ENCODE results near the gene INSYN1.
"Not testable (repeated sequence)": the region's sequence is repeated elsewhere in the genome, so short reads cannot be mapped to it uniquely, and the experiment has no call there.

Gene INSYN1

GRCh38 chr15:73711526-73711925 lies 41.6 kb downstream of the INSYN1 start:
- TF ChIP-seq, protein P1, sequence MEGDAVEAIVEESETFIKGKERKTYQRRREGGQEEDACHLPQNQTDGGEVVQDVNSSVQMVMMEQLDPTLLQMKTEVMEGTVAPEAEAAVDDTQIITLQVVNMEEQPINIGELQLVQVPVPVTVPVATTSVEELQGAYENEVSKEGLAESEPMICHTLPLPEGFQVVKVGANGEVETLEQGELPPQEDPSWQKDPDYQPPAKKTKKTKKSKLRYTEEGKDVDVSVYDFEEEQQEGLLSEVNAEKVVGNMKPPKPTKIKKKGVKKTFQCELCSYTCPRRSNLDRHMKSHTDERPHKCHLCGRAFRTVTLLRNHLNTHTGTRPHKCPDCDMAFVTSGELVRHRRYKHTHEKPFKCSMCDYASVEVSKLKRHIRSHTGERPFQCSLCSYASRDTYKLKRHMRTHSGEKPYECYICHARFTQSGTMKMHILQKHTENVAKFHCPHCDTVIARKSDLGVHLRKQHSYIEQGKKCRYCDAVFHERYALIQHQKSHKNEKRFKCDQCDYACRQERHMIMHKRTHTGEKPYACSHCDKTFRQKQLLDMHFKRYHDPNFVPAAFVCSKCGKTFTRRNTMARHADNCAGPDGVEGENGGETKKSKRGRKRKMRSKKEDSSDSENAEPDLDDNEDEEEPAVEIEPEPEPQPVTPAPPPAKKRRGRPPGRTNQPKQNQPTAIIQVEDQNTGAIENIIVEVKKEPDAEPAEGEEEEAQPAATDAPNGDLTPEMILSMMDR (IDR thresholded peaks at IDR 0.05; ENCODE audit: borderline replicate concordance, control extremely low read depth, extremely low read depth, insufficient read depth, missing control alignments): no peak
- no peak for DNase-seq (ENCODE audit: low spot score)
- in situ Hi-C loops (cut with MboI; ENCODE audit: low sequenced_read_pairs, unreplicated experiment): no loop called here

DNA sequence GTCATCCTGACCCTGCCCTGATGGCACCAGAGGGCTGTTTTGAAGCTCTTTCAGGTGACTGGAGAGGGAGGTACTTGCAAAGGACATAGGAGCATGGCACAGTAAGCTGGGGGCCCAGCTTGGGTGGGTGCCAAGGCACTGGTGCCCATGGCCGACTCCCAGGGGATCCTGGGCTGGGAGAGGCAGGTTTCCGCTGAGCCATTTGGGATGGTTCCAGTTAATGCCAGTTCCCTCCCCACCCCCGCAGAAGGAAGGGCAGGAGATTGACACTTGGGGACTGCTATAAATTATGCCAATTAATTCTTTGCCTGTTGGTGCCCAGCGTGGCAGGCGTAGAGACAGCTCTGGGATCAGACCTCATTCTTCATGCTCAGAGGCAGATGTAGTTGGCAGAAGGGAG lies 42.8 kb downstream of the INSYN1 start:
- no peak for DNase-seq (ENCODE audit: low spot score)
- in situ Hi-C loops (cut with MboI; ENCODE audit: low sequenced_read_pairs, unreplicated experiment): no loop called here

GRCh38 chr15:73709686-73710085 lies 43.5 kb downstream of the INSYN1 start:
- in situ Hi-C loops (cut with MboI; ENCODE audit: low sequenced_read_pairs, unreplicated experiment): no loop called here
- TF ChIP-seq, protein P1 (IDR thresholded peaks at IDR 0.05; ENCODE audit: borderline replicate concordance, control extremely low read depth, extremely low read depth, insufficient read depth, missing control alignments): no peak
- no peak for DNase-seq (ENCODE audit: low spot score)

More for the DNA sequence above, 42.8 kb downstream of the INSYN1 start:
- TF ChIP-seq, protein P1 (IDR thresholded peaks at IDR 0.05; ENCODE audit: borderline replicate concordance, control extremely low read depth, extremely low read depth, insufficient read depth, missing control alignments): no peak

- TF ChIP-seq, protein P1 (IDR thresholded peaks at IDR 0.05; ENCODE audit: borderline replicate concordance, control extremely low read depth, extremely low read depth, insufficient read depth, missing control alignments): no peak
- in situ Hi-C loops (cut with MboI; ENCODE audit: low sequenced_read_pairs, unreplicated experiment): no loop called here
- no peak for DNase-seq (ENCODE audit: low spot score)
Measured at GRCh38 chr15:73709241-73709640, 43.9 kb downstream of the INSYN1 start.

DNA sequence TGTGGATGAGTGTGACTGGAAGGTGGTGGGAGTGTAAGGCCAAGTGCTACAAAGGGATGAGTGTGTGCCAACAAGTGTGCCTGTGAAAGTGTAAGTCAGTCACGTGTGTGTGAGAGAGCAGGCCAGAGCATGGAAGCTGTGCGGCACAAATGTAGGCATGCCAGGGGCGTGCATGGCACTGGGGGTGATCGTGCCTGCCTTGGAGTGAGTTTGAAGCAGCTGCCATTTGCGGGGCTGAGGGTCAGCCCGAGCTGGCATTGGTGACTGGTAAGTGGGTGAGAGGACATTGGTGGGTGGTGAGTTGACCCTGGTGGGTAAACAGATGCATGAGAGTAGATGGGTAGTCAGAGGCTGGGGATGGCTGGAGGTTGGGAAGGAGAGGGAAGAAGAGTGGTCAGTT lies 44.5 kb downstream of the INSYN1 start:
- in situ Hi-C loops (cut with MboI; ENCODE audit: low sequenced_read_pairs, unreplicated experiment): no loop called here
- DNase-seq (ENCODE audit: low spot score): no peak
- TF ChIP-seq, protein P1 (IDR thresholded peaks at IDR 0.05; ENCODE audit: borderline replicate concordance, control extremely low read depth, extremely low read depth, insufficient read depth, missing control alignments): no peak

DNA sequence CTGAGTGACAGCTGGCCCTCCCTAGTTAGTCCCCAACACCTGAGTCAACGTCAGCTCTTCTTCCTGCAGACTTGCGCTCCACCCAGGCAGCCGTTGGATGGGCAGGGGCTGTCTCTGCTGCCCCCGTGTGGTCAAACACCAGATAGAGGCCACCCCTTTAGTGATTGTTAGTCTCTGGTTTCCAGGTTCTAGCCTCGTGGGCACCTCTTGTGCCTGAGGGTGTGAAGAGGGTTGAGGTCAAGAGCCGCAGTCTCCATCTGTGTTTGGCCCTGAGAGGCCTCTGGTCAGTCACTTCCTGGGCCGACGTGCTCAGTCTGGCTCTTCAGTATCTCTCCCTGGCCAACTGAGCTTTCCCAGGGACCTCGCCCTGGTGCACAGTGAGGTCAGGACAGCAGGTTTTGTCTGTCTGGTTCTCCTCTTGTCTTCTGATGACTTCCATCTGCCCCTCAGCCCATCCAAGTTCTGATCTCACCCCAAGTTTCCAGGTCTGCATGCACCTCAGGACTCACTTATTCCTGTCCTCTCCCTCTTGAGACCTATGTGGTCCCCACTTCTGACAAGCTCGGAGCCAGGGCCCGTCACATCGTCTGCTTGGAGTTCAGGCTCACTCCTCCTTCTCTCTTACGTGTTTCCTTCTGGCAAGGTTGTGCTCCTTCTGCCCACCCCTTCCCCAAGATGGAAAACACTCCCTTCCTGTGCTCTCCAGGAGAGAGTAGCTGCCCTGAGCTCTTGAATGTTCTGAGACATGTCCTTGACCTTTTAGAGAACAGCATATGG lies 48.1 kb downstream of the INSYN1 start:
- in situ Hi-C loops (cut with MboI; ENCODE audit: low sequenced_read_pairs, unreplicated experiment): no loop called here
- DNase-seq (ENCODE audit: low spot score): peak; percentile 83
- TF ChIP-seq, protein P1 (IDR thresholded peaks at IDR 0.05; ENCODE audit: borderline replicate concordance, control extremely low read depth, extremely low read depth, insufficient read depth, missing control alignments): peak; percentile 75

GRCh38 chr15:73704142-73704868 lies 48.8 kb downstream of the INSYN1 start:
- in situ Hi-C loops (cut with MboI; ENCODE audit: low sequenced_read_pairs, unreplicated experiment); DNase-seq (ENCODE audit: low spot score): not testable (repeated sequence)

DNA sequence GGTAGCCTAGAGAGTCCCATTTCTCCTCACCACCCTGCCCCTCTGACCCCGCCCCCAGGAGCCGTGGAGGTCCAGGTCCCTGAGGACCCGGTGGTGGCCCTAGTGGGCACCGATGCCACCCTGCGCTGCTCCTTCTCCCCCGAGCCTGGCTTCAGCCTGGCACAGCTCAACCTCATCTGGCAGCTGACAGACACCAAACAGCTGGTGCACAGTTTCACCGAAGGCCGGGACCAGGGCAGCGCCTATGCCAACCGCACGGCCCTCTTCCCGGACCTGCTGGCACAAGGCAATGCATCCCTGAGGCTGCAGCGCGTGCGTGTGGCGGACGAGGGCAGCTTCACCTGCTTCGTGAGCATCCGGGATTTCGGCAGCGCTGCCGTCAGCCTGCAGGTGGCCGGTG lies 49.5 kb downstream of the INSYN1 start:
- in situ Hi-C loops (cut with MboI; ENCODE audit: low sequenced_read_pairs, unreplicated experiment): not testable (repeated sequence)

GRCh38 chr15:73702311-73703239 lies 50.6 kb downstream of the INSYN1 start:
- DNase-seq (ENCODE audit: low spot score); in situ Hi-C loops (cut with MboI; ENCODE audit: low sequenced_read_pairs, unreplicated experiment): not testable (repeated sequence)

More for the DNA sequence above, 49.5 kb downstream of the INSYN1 start:
- not testable (repeated sequence) for DNase-seq (ENCODE audit: low spot score)

Data from GM13976 (cell line).